GM18507 (cell line): Measurements from ENCODE around the gene ACTRT3.
"Not testable (repeated sequence)": the region's sequence is repeated elsewhere in the genome, so short reads cannot be mapped to it uniquely, and the experiment has no call there.

Source experiments
- DNase-seq: peaks from one replicate; pipeline ENCODE4 v3.0.0; 2011; ENCODE audit warnings: low read depth; ENCODE audit not compliant: insufficient read length; ENCODE audit errors: extremely low spot score
- FAIRE-seq: peaks from 2 replicates; lab custom pipeline; 2011; peaks lifted over from hg19 to GRCh38; lab: Jason Lieb, UNC

Gene ACTRT3

DNA sequence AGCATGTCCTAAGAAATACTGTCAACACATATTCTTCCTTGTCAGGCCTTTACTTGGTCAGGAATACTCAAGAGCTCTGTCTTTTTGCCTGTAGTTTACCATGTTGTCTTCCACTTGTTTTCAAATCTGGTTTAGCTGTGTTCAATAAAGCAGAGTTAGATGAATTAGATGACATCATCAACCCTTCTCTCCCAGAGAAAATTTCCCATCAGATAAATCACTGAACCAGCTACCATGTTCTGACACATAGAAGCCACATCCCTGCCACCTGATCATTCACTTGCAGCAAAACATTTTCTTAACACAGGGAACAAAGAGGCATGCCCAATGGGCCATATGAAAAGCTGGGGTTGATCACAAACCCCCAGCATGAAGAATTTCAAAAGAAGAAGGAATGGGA lies 46.6 kb downstream of the ACTRT3 start:
- FAIRE-seq: no peak
- no peak for DNase-seq

DNA sequence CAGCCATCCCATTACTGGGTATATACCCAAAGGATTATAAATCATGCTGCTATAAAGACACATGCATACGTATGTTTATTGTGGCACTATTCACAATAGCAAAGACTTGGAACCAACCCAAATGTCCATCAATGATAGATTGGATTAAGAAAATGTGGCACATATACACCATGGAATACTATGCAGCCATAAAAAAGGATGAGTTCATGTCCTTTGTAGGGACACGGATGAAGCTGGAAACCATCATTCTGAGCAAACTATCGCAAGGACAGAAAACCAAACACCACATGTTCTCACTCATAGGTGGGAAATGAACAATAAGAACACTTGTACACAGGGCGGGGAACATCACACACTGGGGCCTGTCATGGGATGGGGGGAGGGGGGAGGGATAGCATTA lies 50.9 kb downstream of the ACTRT3 start:
- not testable (repeated sequence) for DNase-seq, FAIRE-seq
